Stimulated activated CD4-positive, alpha-beta T cell treated with anti-CD3 and anti-CD28 coated beads, Interleukin-2, amount 100 ng/mL, for 24 hours (primary cell): ENCODE data around the gene THSD4.
"Not testable (repeated sequence)": the region's sequence is repeated elsewhere in the genome, so short reads cannot be mapped to it uniquely, and the experiment has no call there.

Source experiments
- DNase-seq, 2 donors: peaks; one replicate each; pipeline ENCODE4 v3.0.0-alpha.2; 2020

THSD4 gene

GRCh38 chr15:71197620-71198019, 82.3 kb downstream of the THSD4 start:
- DNase-seq = no peak

DNA sequence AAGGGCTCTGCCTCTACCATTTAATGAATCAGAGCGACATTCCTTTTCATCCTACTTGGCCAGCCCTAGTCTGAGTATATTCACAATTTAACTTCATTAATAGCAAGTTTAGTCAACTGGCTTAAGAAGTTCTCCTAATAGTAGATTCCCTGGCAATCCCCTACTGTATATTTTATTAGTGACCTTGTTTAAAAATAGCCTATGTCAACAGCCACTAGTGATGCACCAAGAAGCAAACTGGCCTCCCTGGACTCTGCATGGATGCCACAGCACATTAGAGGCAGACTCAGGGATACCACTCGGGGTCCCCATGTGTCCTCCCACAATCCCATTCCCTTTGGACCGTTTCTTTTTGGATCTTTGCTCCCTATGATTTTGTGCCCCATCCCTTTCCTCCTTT, 83.6 kb downstream of the THSD4 start:
- DNase-seq = no peak

GRCh38 chr15:71199384-71200351, 84.4 kb downstream of the THSD4 start:
- DNase-seq = no peak

DNA sequence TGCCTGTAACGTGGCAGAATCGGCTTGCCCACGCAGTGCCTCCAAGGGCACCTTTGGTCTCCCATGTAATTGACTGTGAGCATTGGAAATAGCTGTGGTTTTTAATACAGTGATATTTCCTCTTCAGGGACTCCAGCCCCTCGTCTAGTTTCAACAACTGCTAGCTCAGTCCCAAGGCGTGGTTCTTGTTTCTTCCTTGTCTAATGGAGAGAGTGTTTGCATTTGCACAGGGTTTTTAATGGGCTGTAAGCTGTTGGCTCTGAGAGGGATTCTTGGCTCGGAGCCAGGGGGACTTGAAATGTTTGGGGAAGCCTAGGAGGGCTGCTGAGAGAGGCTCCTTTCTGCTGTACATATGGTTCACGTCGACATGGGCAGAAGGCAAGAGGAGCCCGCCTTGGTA, 86.2 kb downstream of the THSD4 start:
- no peak for DNase-seq

DNA sequence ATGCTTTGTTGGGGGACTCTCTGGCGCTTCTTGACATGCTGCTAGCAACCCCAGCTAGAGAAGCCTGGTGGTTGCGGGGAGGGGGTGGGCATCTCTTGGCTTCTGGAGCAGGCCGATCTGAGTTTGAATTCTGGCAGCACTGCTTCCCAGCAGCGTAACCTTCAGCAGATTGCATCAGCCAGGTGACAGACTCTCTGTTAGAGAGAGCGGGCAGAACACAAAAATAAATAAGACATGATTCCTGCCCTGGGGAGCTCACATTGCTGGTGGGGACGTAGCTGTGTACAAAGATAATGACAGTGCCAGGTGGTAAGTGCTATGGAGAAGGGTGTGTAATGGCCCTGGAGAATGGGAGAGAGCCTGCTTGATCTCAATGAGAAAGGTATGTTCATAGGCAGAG, 87.4 kb downstream of the THSD4 start:
- DNase-seq = no peak

- no peak for DNase-seq
Observed at GRCh38 chr15:71203586-71204474, 88.6 kb downstream of the THSD4 start.

DNA sequence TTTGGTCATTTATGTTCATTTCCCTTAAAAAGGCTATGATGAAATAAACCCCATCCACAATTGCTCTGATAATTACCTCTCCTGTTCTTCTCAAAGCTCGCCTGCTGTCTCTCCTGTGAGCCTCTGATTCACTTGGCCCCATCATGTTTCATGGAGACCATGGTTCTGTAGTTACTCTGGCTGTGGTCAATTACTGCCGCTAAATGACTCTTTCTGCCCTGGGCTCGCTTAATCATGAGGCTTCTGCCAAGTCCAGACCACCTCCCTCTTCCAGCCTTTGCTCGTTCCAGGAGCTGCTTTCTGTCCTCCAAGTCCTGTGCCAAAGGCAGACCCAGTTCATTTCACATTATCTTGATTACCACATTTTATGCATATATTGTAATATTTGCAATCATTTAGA, 91.9 kb downstream of the THSD4 start:
- DNase-seq = no peak

GRCh38 chr15:71212146-71212545, 96.9 kb downstream of the THSD4 start:
- DNase-seq = no peak

- not testable (repeated sequence) for DNase-seq
Observed at GRCh38 chr15:71213943-71214342, 98.7 kb downstream of the THSD4 start.

- DNase-seq = no peak
Observed at GRCh38 chr15:71215126-71215894, 100.0 kb downstream of the THSD4 start.

DNA sequence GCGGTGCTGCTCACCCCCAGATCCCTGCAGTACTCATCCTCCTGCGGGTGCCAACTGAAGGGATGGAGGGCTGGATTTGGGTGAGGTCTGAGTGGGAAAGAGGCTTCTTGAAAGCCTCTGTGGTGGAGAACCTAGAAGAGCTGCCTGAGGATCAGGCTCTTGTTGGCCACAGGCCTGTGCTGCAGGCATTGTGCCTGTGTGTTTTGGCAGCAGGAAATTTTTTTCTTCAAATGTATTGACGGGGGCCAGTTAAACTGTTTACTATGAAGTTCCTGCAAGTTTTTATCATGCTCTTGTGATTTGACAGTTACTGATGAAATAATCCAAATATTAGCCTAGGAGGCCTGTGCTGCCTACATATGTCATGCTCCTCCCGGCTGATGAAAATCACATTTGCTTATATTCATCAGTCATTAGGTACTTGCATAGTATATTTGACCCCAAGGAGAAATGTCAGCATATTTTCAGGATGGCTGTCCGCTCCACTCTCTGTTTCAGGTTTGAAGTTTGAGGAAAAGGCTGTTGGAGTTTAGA, 103.1 kb downstream of the THSD4 start:
- DNase-seq = no peak

- no peak for DNase-seq
Observed at GRCh38 chr15:71219101-71219500, 103.8 kb downstream of the THSD4 start.

GRCh38 chr15:71219645-71220044, 104.4 kb downstream of the THSD4 start:
- DNase-seq = no peak

- DNase-seq = no peak
Observed at GRCh38 chr15:71220828-71221227, 105.6 kb downstream of the THSD4 start.

DNA sequence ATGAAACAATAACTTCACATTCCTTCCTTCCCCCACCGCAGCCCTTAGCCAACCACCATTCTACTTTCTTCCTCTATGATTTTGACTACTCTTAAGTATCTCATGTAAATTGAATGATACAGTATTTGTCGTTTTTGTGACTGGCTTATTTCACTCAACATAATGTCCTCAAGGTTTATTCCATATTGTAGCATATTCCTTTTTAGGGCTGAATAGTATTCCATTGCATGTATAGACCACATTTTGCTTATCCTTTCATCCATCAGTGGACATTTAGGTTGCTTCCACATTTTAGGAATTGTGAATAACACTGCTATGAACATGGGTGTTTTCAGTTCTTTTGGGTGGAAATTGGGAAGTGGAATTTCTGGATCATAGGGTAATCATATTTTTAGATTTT, 106.1 kb downstream of the THSD4 start:
- no peak for DNase-seq

- no peak for DNase-seq
Observed at GRCh38 chr15:71223516-71223915, 108.2 kb downstream of the THSD4 start.

GRCh38 chr15:71224024-71224423, 108.8 kb downstream of the THSD4 start:
- no peak for DNase-seq

DNA sequence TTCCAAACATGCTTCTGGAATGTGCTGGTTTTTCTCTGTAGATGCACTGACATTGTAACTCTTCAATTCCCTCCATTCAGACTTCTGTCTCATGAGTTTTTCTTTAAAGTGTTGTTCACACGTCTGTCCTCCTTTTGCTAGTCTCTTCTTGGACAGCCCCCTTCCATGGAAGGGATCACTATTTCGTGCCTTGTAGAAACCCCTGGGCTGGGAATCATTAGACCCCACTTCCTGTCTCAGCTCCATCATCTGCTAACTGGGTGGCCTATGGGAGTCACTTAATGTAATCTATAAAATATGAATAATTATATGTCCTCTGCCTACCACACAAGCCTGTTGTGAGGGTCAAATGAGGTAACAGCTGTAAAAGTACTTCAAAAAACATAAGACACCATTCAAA, 110.6 kb downstream of the THSD4 start:
- DNase-seq = no peak

DNA sequence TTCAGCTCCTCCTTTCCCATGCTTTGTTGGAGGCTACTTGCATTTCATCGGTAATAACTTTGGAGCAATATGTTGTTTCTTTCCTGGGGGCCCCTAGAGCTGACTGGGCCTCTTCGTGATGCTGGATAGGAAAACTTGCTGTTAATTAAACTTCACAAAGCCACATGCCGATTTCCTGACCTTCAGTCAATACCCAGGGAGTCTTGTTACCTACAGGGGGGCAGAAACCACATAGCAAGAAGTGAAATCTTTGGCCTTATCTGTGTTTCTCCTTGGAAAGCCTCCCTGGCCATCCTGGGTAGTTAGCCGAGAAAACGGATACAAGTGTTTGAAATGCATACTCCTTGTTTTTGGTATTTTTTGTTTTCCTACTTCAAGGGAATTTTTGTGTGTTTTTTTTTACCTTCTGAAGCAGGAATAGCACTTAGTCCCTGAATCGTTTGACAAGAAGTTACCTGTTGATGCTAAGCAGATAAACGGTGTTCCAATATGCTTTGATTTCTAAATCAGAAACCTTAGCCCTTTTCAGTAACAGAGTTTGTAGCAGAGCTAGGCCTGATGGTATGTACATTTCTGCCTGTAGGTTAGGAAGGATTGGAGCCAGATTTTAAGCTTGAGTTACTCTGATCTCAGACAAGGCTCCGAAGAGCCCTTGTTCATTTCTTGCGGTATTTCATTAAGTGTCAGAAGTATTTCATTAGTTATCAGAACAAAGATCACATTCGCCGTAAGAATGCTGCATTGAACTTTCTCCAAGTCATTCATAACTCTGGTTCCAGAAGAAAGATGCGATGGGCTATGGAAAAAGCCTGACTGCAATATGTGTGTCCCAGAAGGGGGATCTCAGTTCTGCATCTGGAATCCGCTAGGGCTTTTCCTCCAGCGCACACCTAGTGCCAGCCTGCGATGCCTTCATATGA, 111.5 kb downstream of the THSD4 start:
- DNase-seq = no peak

DNA sequence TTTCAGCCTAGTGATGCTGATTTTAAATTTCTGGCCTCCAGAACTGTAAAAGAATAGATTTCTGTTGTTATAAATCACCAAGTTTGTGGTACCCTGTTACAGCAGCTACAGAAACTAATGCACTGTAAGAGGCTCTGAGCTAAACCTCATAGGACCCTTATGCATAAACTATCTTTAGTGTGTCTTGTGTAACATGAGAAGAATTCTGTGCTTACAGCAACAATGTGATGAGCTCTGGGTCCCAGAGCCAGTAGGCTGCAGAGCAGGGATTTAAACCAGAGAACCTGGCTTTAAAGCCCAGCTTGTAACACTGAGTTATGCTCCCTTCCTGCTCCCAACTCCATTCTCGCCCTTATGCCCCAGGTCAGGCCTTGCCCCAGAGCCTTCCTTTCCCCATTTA, 113.1 kb downstream of the THSD4 start:
- no peak for DNase-seq

DNA sequence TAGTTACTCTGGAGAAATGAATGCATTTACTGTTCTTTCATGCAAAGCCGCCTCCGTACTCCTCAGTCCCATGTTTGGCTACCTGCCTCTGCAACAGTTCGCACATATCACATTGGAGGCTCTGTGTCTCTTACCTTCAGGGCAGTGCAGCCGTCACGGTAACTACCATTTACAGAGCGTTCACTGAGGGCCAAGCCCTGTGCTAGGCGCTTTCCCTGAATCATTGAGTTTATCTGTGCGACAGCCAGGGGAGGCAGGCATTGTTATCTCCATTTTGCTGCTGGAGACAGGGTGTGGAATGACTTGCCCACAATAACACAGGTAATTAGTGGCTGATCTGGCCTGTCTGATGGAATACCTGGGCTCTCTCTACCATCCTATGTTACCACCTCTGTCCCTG, 115.0 kb downstream of the THSD4 start:
- no peak for DNase-seq

DNA sequence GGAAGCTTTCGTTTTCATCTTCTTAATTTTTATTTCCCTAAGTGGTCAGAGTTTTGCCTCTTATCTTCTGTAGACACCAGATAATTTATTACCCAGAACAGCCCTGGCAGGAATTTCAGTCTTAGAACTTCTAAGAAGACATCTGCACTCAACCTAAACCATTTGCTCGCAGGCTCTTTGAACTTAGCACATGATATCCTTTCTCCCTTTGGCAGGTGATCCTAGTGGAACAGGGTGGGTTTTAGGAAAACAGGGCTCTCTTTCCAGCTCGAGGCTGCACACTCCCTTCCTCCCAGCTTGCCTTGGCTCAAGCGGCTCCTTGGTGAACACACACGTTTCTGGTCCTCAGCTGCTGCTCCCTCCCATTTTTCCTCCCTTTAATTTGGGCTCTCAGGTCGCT, 116.5 kb downstream of the THSD4 start:
- no peak for DNase-seq
